Body of pancreas (tissue), 4 donors: ENCODE data around the gene LOXL3.

Source experiments
- POLR2A ChIP-seq, 3 donors: fragments of 450-650 bp; IDR thresholded peaks; one replicate each; pipeline ENCODE4 v1.6.1; 2016; ENCODE audit warnings: antibody characterized with exemption in 3 of 3, mild to moderate bottlenecking in 2 of 3
- TF ChIP-seq, protein P1 (sequence below), 7 experiments: fragments of 450-650 bp in 4 of 7; fragments of 200-600 bp in 3 of 7; sonication (generic) in 3 of 7; IDR thresholded peaks; one replicate each; pipeline ENCODE4 v1.5.1; 2016 to 2019; ENCODE audit warnings: antibody characterized with exemption in 7 of 7

DNA sequence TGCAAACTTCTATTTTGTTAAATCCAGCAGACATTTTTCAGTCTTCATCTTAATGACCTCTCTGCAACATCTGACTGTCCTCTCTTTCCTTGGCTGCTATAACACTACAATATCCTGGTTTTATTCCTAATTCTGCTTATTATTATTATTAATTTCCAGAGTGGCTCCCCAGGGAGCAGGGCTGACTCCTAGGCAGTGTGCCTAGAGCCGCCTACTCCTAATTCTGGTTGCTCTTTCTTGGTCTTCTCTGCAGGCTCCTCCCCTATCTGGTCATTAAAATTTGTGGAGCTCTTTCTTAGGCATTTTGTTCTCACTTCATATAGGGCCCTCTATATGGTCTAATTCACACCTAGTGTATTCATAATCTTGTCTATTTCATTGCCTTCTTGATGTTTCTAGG is 10.8 kb downstream of the LOXL3 start:
- TF ChIP-seq, protein P1, sequence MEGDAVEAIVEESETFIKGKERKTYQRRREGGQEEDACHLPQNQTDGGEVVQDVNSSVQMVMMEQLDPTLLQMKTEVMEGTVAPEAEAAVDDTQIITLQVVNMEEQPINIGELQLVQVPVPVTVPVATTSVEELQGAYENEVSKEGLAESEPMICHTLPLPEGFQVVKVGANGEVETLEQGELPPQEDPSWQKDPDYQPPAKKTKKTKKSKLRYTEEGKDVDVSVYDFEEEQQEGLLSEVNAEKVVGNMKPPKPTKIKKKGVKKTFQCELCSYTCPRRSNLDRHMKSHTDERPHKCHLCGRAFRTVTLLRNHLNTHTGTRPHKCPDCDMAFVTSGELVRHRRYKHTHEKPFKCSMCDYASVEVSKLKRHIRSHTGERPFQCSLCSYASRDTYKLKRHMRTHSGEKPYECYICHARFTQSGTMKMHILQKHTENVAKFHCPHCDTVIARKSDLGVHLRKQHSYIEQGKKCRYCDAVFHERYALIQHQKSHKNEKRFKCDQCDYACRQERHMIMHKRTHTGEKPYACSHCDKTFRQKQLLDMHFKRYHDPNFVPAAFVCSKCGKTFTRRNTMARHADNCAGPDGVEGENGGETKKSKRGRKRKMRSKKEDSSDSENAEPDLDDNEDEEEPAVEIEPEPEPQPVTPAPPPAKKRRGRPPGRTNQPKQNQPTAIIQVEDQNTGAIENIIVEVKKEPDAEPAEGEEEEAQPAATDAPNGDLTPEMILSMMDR (IDR thresholded peaks at IDR 0.05) = no peak
- TF ChIP-seq POLR2A (IDR thresholded peaks at IDR 0.05) = no peak
